Karpas-422 (cell line): ENCODE measurements around the gene ARID5A. TPM values are rescaled to one million over a fixed set of nuclear protein-coding genes. Genes with fewer than 3 reads are reported as not detected.
"Not testable (repeated sequence)": the region's sequence is repeated elsewhere in the genome, so short reads cannot be mapped to it uniquely, and the experiment has no call there.

Source experiments
- DNase-seq: peaks from one replicate; pipeline ENCODE4 v3.0.0-alpha.2; 2015
- H2AFZ ChIP-seq: fragments of 200-600 bp; sonication (generic); 2 replicates; pipeline ENCODE4 v1.6.1; 2014; ENCODE audit warnings: antibody characterized with exemption, low read length, mixed read lengths
- H3K27ac ChIP-seq: fragments of 200-600 bp; sonication (generic); 2 replicates; pipeline ENCODE4 v1.5.1; 2014; ENCODE audit warnings: mild to moderate bottlenecking, low read length, moderate library complexity
- H3K27me3 ChIP-seq: fragments of 200-600 bp; sonication (generic); 2 replicates; pipeline ENCODE4 v1.6.1; 2014; ENCODE audit warnings: low read length, mixed read lengths
- H3K36me3 ChIP-seq: fragments of 200-600 bp; sonication (generic); 2 replicates; pipeline ENCODE4 v1.6.1; 2014; ENCODE audit warnings: low read length, mixed read lengths; ENCODE audit not compliant: insufficient read depth
- H3K4me1 ChIP-seq: fragments of 200-600 bp; sonication (generic); 2 replicates; pipeline ENCODE4 v1.6.1; 2014; ENCODE audit warnings: mild to moderate bottlenecking, low read length, mixed read lengths
- H3K4me2 ChIP-seq: fragments of 200-600 bp; sonication (generic); 2 replicates; pipeline ENCODE4 v1.6.1; 2014; ENCODE audit warnings: low read length, low read depth, mild to moderate bottlenecking; ENCODE audit not compliant: poor library complexity, severe bottlenecking
- H3K4me3 ChIP-seq: fragments of 200-600 bp; sonication (generic); 2 replicates; pipeline ENCODE4 v1.5.1; 2014; ENCODE audit warnings: mild to moderate bottlenecking, antibody characterized with exemption, low read length, mixed read lengths
- H3K79me2 ChIP-seq: fragments of 200-600 bp; sonication (generic); 2 replicates; pipeline ENCODE4 v1.6.1; 2014; ENCODE audit warnings: mild to moderate bottlenecking, low read length, mixed read lengths
- H3K9ac ChIP-seq: fragments of 200-600 bp; sonication (generic); 2 replicates; pipeline ENCODE4 v1.6.0; 2014; ENCODE audit warnings: low read length
- H3K9me2 ChIP-seq: fragments of 200-600 bp; sonication (generic), shearing (Covaris generic); replicated peaks from 2 replicates; pipeline ENCODE4 v1.6.0; 2014; ENCODE audit warnings: mild to moderate bottlenecking, low read length, moderate library complexity; ENCODE audit not compliant: insufficient read depth
- H3K9me3 ChIP-seq: fragments of 300-700, 200-600 bp; sonication (generic); 2 replicates; pipeline ENCODE4 v1.6.1; 2014; ENCODE audit warnings: low read length, mixed read lengths
- H4K20me1 ChIP-seq: fragments of 200-600 bp; sonication (generic); 2 replicates; pipeline ENCODE4 v1.6.1; 2014; ENCODE audit warnings: mild to moderate bottlenecking, antibody characterized with exemption, low read length, low read depth; ENCODE audit not compliant: insufficient read depth
- total RNA-seq: library from RNA; depleted of rRNA; stranded (reverse); fragments of >200 nt; shearing (Covaris generic); gene quantifications from 2 replicates; pipeline ENCODE4 v1.2.3, GENCODE V29; 2014; ENCODE audit warnings: low replicate concordance

The ARID5A gene
- total RNA-seq, 1 experiment from 2014 or later = 1.8 TPM

- Histone ChIP-seq H2AFZ (no peak overlapping the region), H4K20me1 (no peaks in the 10 kb centered on the region), H3K9me3 (no peaks in the 10 kb centered on the region), H3K4me1 (peaks cover under 1% of the 10 kb centered on the region; the same call in 1 of the 2 replicates), H3K4me3 (no peak overlapping the region), H3K9ac (no peak overlapping the region), H3K36me3 (no peaks in the 10 kb centered on the region), H3K27me3 (no peaks in the 10 kb centered on the region), H3K9me2 (no peaks in the 10 kb centered on the region), H3K4me2 (no peak overlapping the region), H3K79me2 (no peaks in the 10 kb centered on the region), H3K27ac (no peak overlapping the region)
- no peak for DNase-seq
Observed at GRCh38 chr2:96498021-96498431, 38.5 kb upstream of the ARID5A start.

- H3K9me2 ChIP-seq, H3K4me3 ChIP-seq, H2AFZ ChIP-seq, H3K9ac ChIP-seq, H3K4me1 ChIP-seq, H3K79me2 ChIP-seq, H3K36me3 ChIP-seq, H3K27ac ChIP-seq, H3K4me2 ChIP-seq, H4K20me1 ChIP-seq, H3K9me3 ChIP-seq, H3K27me3 ChIP-seq, DNase-seq: not testable (repeated sequence)
Observed at GRCh38 chr2:96498611-96499010, 37.9 kb upstream of the ARID5A start.

- Histone ChIP-seq H3K79me2 (no peaks in the 10 kb centered on the region), H3K9me3 (no peaks in the 10 kb centered on the region), H3K9me2 (no peaks in the 10 kb centered on the region), H2AFZ (no peak overlapping the region), H4K20me1 (no peaks in the 10 kb centered on the region), H3K27ac (no peak overlapping the region), H3K36me3 (no peaks in the 10 kb centered on the region), H3K4me2 (no peak overlapping the region), H3K9ac (no peak overlapping the region), H3K4me1 (peaks cover 6% of the 10 kb centered on the region), H3K27me3 (no peaks in the 10 kb centered on the region), H3K4me3 (no peak overlapping the region)
- no peak for DNase-seq
Observed at GRCh38 chr2:96499061-96499960, 37.2 kb upstream of the ARID5A start.

- H2AFZ ChIP-seq = no peak overlapping the region
- H3K27me3 ChIP-seq = no peaks in the 10 kb centered on the region
- H3K4me1 ChIP-seq = peaks cover 6% of the 10 kb centered on the region
- no peak overlapping the region for H3K9ac ChIP-seq
- no peak overlapping the region for H3K4me2 ChIP-seq
- no peaks in the 10 kb centered on the region for H3K9me2 ChIP-seq
- no peaks in the 10 kb centered on the region for H3K79me2 ChIP-seq
- H3K9me3 ChIP-seq = no peaks in the 10 kb centered on the region
- no peak overlapping the region for H3K27ac ChIP-seq
- no peaks in the 10 kb centered on the region for H3K36me3 ChIP-seq
- no peak for DNase-seq
- H4K20me1 ChIP-seq = no peaks in the 10 kb centered on the region
- no peak overlapping the region for H3K4me3 ChIP-seq
Observed at GRCh38 chr2:96500385-96501066, 36.0 kb upstream of the ARID5A start.

GRCh38 chr2:96501471-96501874 lies 35.1 kb upstream of the ARID5A start:
- H3K27ac ChIP-seq = no peak overlapping the region
- no peaks in the 10 kb centered on the region for H3K27me3 ChIP-seq
- H3K9me2 ChIP-seq = no peaks in the 10 kb centered on the region
- no peak overlapping the region for H3K9ac ChIP-seq
- no peaks in the 10 kb centered on the region for H4K20me1 ChIP-seq
- H3K36me3 ChIP-seq = no peaks in the 10 kb centered on the region
- H3K4me3 ChIP-seq = no peak overlapping the region
- H3K4me2 ChIP-seq = no peak overlapping the region
- no peak overlapping the region for H2AFZ ChIP-seq
- no peaks in the 10 kb centered on the region for H3K9me3 ChIP-seq
- DNase-seq = no peak
- H3K79me2 ChIP-seq = no peaks in the 10 kb centered on the region
- H3K4me1 ChIP-seq = peaks cover 6% of the 10 kb centered on the region

GRCh38 chr2:96501886-96502810 lies 34.4 kb upstream of the ARID5A start:
- Histone ChIP-seq H3K9me3 (no peaks in the 10 kb centered on the region), H3K79me2 (no peaks in the 10 kb centered on the region), H3K9ac (no peak overlapping the region), H3K4me1 (peaks cover 6% of the 10 kb centered on the region), H3K27ac (no peak overlapping the region), H4K20me1 (no peaks in the 10 kb centered on the region), H3K9me2 (no peaks in the 10 kb centered on the region), H3K4me3 (no peak overlapping the region), H3K4me2 (no peak overlapping the region), H3K36me3 (no peaks in the 10 kb centered on the region), H2AFZ (no peak overlapping the region), H3K27me3 (no peaks in the 10 kb centered on the region)
- no peak for DNase-seq

GRCh38 chr2:96502891-96503636 lies 33.5 kb upstream of the ARID5A start:
- H3K9me3 ChIP-seq = no peaks in the 10 kb centered on the region
- no peaks in the 10 kb centered on the region for H4K20me1 ChIP-seq
- peaks cover 6% of the 10 kb centered on the region for H3K4me1 ChIP-seq
- H3K9ac ChIP-seq = no peak overlapping the region
- DNase-seq = no peak
- H3K79me2 ChIP-seq = no peaks in the 10 kb centered on the region
- no peak overlapping the region for H2AFZ ChIP-seq
- H3K9me2 ChIP-seq = no peaks in the 10 kb centered on the region
- H3K36me3 ChIP-seq = no peaks in the 10 kb centered on the region
- no peak overlapping the region for H3K4me2 ChIP-seq
- H3K4me3 ChIP-seq = no peak overlapping the region
- no peak overlapping the region for H3K27ac ChIP-seq
- H3K27me3 ChIP-seq = no peaks in the 10 kb centered on the region
